Fibroblast of mammary gland (primary cell): ENCODE results near the gene KRTCAP2.

Source experiments
- DNase-seq: peaks from one replicate; pipeline ENCODE4 v3.0.0-alpha.2; 2010; ENCODE audit warnings: low read depth
- H3K4me3 ChIP-seq: 2 replicates; pipeline ENCODE4 v1.5.1; 2011; ENCODE audit warnings: low read depth, mild to moderate bottlenecking, low read length, moderate library complexity; ENCODE audit not compliant: control insufficient read depth
- TF ChIP-seq, protein P1 (sequence below): conservative IDR thresholded peaks from 2 replicates; pipeline ENCODE4 v1.5.1; 2011; ENCODE audit warnings: low read depth, low read length, inconsistent platforms; ENCODE audit not compliant: control insufficient read depth, insufficient read depth

KRTCAP2 gene

GRCh38 chr1:155209312-155209721, 36.2 kb upstream of the KRTCAP2 start:
- H3K4me3 ChIP-seq, result peak overlapping the region; percentile 99
- TF ChIP-seq, protein P1, sequence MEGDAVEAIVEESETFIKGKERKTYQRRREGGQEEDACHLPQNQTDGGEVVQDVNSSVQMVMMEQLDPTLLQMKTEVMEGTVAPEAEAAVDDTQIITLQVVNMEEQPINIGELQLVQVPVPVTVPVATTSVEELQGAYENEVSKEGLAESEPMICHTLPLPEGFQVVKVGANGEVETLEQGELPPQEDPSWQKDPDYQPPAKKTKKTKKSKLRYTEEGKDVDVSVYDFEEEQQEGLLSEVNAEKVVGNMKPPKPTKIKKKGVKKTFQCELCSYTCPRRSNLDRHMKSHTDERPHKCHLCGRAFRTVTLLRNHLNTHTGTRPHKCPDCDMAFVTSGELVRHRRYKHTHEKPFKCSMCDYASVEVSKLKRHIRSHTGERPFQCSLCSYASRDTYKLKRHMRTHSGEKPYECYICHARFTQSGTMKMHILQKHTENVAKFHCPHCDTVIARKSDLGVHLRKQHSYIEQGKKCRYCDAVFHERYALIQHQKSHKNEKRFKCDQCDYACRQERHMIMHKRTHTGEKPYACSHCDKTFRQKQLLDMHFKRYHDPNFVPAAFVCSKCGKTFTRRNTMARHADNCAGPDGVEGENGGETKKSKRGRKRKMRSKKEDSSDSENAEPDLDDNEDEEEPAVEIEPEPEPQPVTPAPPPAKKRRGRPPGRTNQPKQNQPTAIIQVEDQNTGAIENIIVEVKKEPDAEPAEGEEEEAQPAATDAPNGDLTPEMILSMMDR, result no peak
- DNase-seq, result no peak

- peak; percentile 69 for DNase-seq
- TF ChIP-seq, protein P1, result no peak
- peak within 1 kb of the TSS; percentile 99 for H3K4me3 ChIP-seq
Observed at GRCh38 chr1:155208541-155209311, 35.6 kb upstream of the KRTCAP2 start, which contains the start of gene MTX1. MTX1 (plus strand) TSS chr1:155208695; CDS start chr1:155208805, 110 bp downstream.

DNA sequence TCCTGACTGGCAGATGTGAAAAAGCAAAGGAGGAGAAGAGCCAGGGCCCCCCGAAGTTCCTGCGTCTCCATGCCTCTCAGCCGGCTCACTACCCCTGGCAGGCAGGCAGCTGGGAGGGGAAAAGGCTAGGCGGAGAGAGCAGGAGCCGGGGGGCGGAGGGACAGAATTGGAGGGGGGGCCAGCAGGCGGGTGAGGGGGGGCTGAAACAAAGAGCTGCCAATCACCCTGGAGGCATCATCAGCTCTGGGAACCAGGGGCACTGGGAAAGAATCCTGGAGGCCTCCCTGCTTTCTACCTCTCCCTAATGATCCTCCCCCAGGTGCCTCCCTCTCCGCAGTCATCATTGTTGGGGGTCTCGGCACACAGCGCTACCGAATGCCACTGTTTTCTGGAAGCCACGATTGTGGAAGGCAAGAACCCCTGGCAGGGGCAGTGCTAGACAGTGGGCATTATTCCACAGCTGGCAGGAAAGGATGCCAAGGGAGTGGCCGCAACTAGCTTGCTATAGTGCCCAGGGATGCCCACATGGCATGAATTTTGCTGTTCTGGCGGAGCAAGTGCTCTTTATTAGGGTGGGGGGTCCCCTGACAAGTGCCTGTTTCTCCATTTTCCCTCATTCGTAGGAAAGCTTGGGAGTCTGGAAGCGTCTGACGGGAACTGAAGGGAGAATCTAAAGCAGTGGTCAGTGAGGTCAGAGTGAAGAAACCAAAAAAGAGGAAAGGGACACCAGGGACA, 34.9 kb upstream of the KRTCAP2 start, which contains the start of gene THBS3:
TSS of gene THBS3 (minus strand) at position 92 of the 735 bp plus-strand sequence. CDS start at position 71, 21 bp downstream.
- no peak for DNase-seq
- peak within 1 kb of the TSS; percentile 99 for H3K4me3 ChIP-seq
- TF ChIP-seq, protein P1, result no peak

GRCh38 chr1:155206891-155207805, 34.0 kb upstream of the KRTCAP2 start:
- DNase-seq, result peak; percentile 76
- TF ChIP-seq, protein P1, result peak; percentile 94
- peak overlapping the region; percentile 40 for H3K4me3 ChIP-seq

- H3K4me3 ChIP-seq, result no peak overlapping the region
- TF ChIP-seq, protein P1, result no peak
- DNase-seq, result no peak
Observed at GRCh38 chr1:155205969-155206593, 33.0 kb upstream of the KRTCAP2 start.

DNA sequence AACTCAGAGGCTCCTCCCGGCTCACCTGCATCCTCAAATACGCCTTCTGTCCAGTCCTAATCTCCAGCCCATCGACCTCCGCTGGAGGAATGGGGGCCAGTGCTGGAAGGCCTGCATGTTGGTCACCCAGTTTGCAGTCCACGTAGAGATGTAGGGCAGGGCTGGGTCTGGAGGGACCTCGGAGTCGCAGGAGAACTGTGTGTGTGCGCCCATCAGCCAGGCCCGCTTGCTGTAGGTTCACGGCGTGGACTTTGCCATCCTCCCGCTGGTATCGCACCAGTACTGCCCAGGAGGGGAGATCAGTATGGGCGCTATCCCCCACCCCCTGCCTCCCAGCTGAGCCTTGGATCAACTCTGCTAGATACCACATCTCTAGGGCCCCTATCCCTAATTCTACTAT, 31.9 kb upstream of the KRTCAP2 start:
- H3K4me3 ChIP-seq, result no peak overlapping the region
- DNase-seq, result no peak
- TF ChIP-seq, protein P1, result no peak
